Trophoblast cell (in vitro differentiated cells and primary cell): Measurements from ENCODE around the gene LRRC73.
"Not testable (repeated sequence)": the region's sequence is repeated elsewhere in the genome, so short reads cannot be mapped to it uniquely, and the experiment has no call there.

Experiments used
- DNase-seq, 2 donors: peaks; one replicate each; pipeline ENCODE4 v3.0.0-alpha.2; 2016
- H2AFZ ChIP-seq: 2 replicates; pipeline ENCODE4 v1.6.1; 2013; ENCODE audit warnings: low read length, moderate library complexity, mild to moderate bottlenecking; ENCODE audit not compliant: insufficient read depth, poor library complexity
- H2AK5ac ChIP-seq: 2 replicates; pipeline ENCODE4 v1.6.1; 2013; ENCODE audit warnings: mild to moderate bottlenecking, low read length
- H2BK120ac ChIP-seq: 2 replicates; pipeline ENCODE4 v1.6.1; 2013; ENCODE audit warnings: low read length, mild to moderate bottlenecking, moderate library complexity; ENCODE audit not compliant: insufficient read depth, poor library complexity
- H2BK12ac ChIP-seq: 2 replicates; pipeline ENCODE4 v1.6.1; 2013; ENCODE audit warnings: mild to moderate bottlenecking, low read length, moderate library complexity
- H2BK5ac ChIP-seq: 2 replicates; pipeline ENCODE4 v1.6.1; 2013; ENCODE audit warnings: low read length, low read depth, moderate library complexity, mild to moderate bottlenecking; ENCODE audit not compliant: poor library complexity
- H3K14ac ChIP-seq: 2 replicates; pipeline ENCODE4 v1.6.1; 2013; ENCODE audit warnings: mild to moderate bottlenecking, low read length
- H3K18ac ChIP-seq: 2 replicates; pipeline ENCODE4 v1.6.1; 2013; ENCODE audit warnings: mild to moderate bottlenecking, low read length
- H3K23ac ChIP-seq: 2 replicates; pipeline ENCODE4 v1.6.1; 2013; ENCODE audit warnings: low read length
- H3K27ac ChIP-seq: 2 replicates; pipeline ENCODE4 v1.5.1; 2013; ENCODE audit warnings: low read depth, mild to moderate bottlenecking, inconsistent platforms, low read length, moderate library complexity
- H3K27me3 ChIP-seq: 2 replicates; pipeline ENCODE4 v1.6.1; 2013; ENCODE audit warnings: inconsistent platforms, mild to moderate bottlenecking, low read length, moderate library complexity; ENCODE audit not compliant: insufficient read depth
- H3K36me3 ChIP-seq, 2 experiments: 1 replicate in 1 of 2; 2 replicates in 1 of 2; pipeline ENCODE4 v1.6.1; 2013; ENCODE audit warnings: low read length in 2 of 2, mild to moderate bottlenecking in 2 of 2, moderate library complexity in 1 of 2; ENCODE audit not compliant: insufficient read depth in 2 of 2, control insufficient read depth in 1 of 2
- H3K4ac ChIP-seq: 2 replicates; pipeline ENCODE4 v1.6.1; 2013; ENCODE audit warnings: low read depth, mild to moderate bottlenecking, low read length, moderate library complexity
- H3K4me1 ChIP-seq, 2 experiments: 1 replicate in 1 of 2; 2 replicates in 1 of 2; pipeline ENCODE4 v1.6.1; 2013; ENCODE audit warnings: low read length in 2 of 2, mild to moderate bottlenecking in 2 of 2, moderate library complexity in 1 of 2; ENCODE audit not compliant: insufficient read depth in 2 of 2, control insufficient read depth in 1 of 2
- H3K4me2 ChIP-seq: 2 replicates; pipeline ENCODE4 v1.6.1; 2013; ENCODE audit warnings: inconsistent platforms, mild to moderate bottlenecking, low read length, moderate library complexity
- H3K4me3 ChIP-seq: 2 replicates; pipeline ENCODE4 v1.5.1; 2013; ENCODE audit warnings: mild to moderate bottlenecking, low read depth, low read length, inconsistent platforms
- H3K79me1 ChIP-seq: one replicate; pipeline ENCODE4 v1.6.1; 2013; ENCODE audit warnings: low read length
- H3K79me2 ChIP-seq: 2 replicates; pipeline ENCODE4 v1.6.1; 2013; ENCODE audit warnings: low read length, mild to moderate bottlenecking; ENCODE audit not compliant: control insufficient read depth, insufficient read depth, poor library complexity
- H3K9ac ChIP-seq: 2 replicates; pipeline ENCODE4 v1.6.1; 2013; ENCODE audit warnings: mild to moderate bottlenecking, low read length
- H3K9me3 ChIP-seq: 2 replicates; pipeline ENCODE4 v1.6.1; 2013; ENCODE audit warnings: low read depth, mild to moderate bottlenecking, control low read depth, inconsistent platforms, low read length; ENCODE audit not compliant: insufficient read depth
- H4K12ac ChIP-seq: 2 replicates; pipeline ENCODE4 v1.6.1; 2013; ENCODE audit warnings: low read depth, mild to moderate bottlenecking, low read length, moderate library complexity
- H4K8ac ChIP-seq: 2 replicates; pipeline ENCODE4 v1.6.1; 2013; ENCODE audit warnings: low read depth, mild to moderate bottlenecking, low read length, moderate library complexity
- H4K91ac ChIP-seq: one replicate; pipeline ENCODE4 v1.6.1; 2013; ENCODE audit warnings: low read depth, mild to moderate bottlenecking, low read length, moderate library complexity
- WGBS: extraction: QIAGEN DNeasy Blood & Tissue Kit; methylation state at CpG from one replicate; pipeline ENCODE4 v1.1.7; 2013; ENCODE audit warnings: missing lambda C conversion rate; ENCODE audit not compliant: insufficient read length, insufficient coverage; ENCODE audit errors: extremely low coverage; 5-methylcytosine and 5-hydroxymethylcytosine counted together

The LRRC73 gene

GRCh38 chr6:43467752-43468151 is 42.4 kb downstream of the LRRC73 start:
- Histone ChIP-seq H3K36me3 (no peaks in the 10 kb centered on the region), H2BK120ac (no peak overlapping the region), H3K27me3 (no peaks in the 10 kb centered on the region), H2BK5ac (no peak overlapping the region), H4K12ac (no peak overlapping the region), H3K23ac (no peak overlapping the region), H3K18ac (no peak overlapping the region), H3K4me2 (no peak overlapping the region), H3K9me3 (no peaks in the 10 kb centered on the region), H2AK5ac (no peak overlapping the region), H3K4ac (no peak overlapping the region), H2BK12ac (no peak overlapping the region), H3K79me1 (no peaks in the 10 kb centered on the region), H3K4me3 (no peak overlapping the region), H3K79me2 (no peaks in the 10 kb centered on the region), H3K27ac (no peak overlapping the region), H3K4me1 (peaks cover 5 to 10% of the 10 kb centered on the region in 2 experiments), H2AFZ (no peak overlapping the region), H3K9ac (no peak overlapping the region), H3K14ac (no peak overlapping the region), H4K8ac (no peak overlapping the region), H4K91ac (no peak overlapping the region)
- DNase-seq, result peak; percentile 93
- WGBS, result no CpG with 5 or more reads among the region's 4 CpGs

GRCh38 chr6:43467265-43467664 is 42.9 kb downstream of the LRRC73 start:
- H3K4me2 ChIP-seq, H4K8ac ChIP-seq, H3K4ac ChIP-seq, H3K14ac ChIP-seq, H3K79me1 ChIP-seq, H3K36me3 ChIP-seq, H3K4me1 ChIP-seq, H4K91ac ChIP-seq, H2AFZ ChIP-seq, H3K27ac ChIP-seq, H3K23ac ChIP-seq, H2BK12ac ChIP-seq, H3K4me3 ChIP-seq, H4K12ac ChIP-seq, H3K18ac ChIP-seq, H3K27me3 ChIP-seq, H3K79me2 ChIP-seq, DNase-seq, H2BK120ac ChIP-seq, H2BK5ac ChIP-seq, H3K9ac ChIP-seq, H3K9me3 ChIP-seq, H2AK5ac ChIP-seq: not testable (repeated sequence)
- no CpG with 5 or more reads among the region's 5 CpGs for WGBS

- H3K27ac ChIP-seq, result no peak overlapping the region
- no peak overlapping the region for H3K23ac ChIP-seq
- no peak overlapping the region for H3K14ac ChIP-seq
- no peak overlapping the region for H2BK5ac ChIP-seq
- no peak overlapping the region for H3K4me3 ChIP-seq
- H3K4ac ChIP-seq, result no peak overlapping the region
- no peak overlapping the region for H2AFZ ChIP-seq
- no peak overlapping the region for H2BK12ac ChIP-seq
- no peaks in the 10 kb centered on the region for H3K79me1 ChIP-seq
- no peak overlapping the region for H4K12ac ChIP-seq
- H2AK5ac ChIP-seq, result no peak overlapping the region
- DNase-seq, result no peak
- H3K4me2 ChIP-seq, result no peak overlapping the region
- no peak overlapping the region for H2BK120ac ChIP-seq
- no peaks in the 10 kb centered on the region for H3K79me2 ChIP-seq
- H3K18ac ChIP-seq, result no peak overlapping the region
- WGBS, result no CpG with 5 or more reads among the region's 2 CpGs
- H3K27me3 ChIP-seq, result no peaks in the 10 kb centered on the region
- no peak overlapping the region for H4K91ac ChIP-seq
- H3K36me3 ChIP-seq, result no peaks in the 10 kb centered on the region
- no peaks in the 10 kb centered on the region for H3K9me3 ChIP-seq
- no peak overlapping the region for H4K8ac ChIP-seq
- no peak overlapping the region for H3K9ac ChIP-seq
- peaks cover 3 to 10% of the 10 kb centered on the region in 2 experiments for H3K4me1 ChIP-seq
These were observed 44.2 kb downstream of the LRRC73 start for GRCh38 chr6:43465948-43466347.

- Histone ChIP-seq H2AK5ac (no peak overlapping the region), H4K12ac (no peak overlapping the region), H3K79me1 (no peaks in the 10 kb centered on the region), H4K91ac (no peak overlapping the region), H3K9ac (no peak overlapping the region), H4K8ac (no peak overlapping the region), H2AFZ (no peak overlapping the region), H3K27me3 (no peaks in the 10 kb centered on the region), H3K18ac (no peak overlapping the region), H3K4me3 (no peak overlapping the region), H2BK120ac (no peak overlapping the region), H3K23ac (no peak overlapping the region), H3K14ac (no peak overlapping the region), H3K4me2 (no peak overlapping the region), H3K36me3 (no peaks in the 10 kb centered on the region), H2BK5ac (no peak overlapping the region), H3K4ac (no peak overlapping the region), H3K79me2 (no peaks in the 10 kb centered on the region), H3K4me1 (peaks cover under 1 to 7% of the 10 kb centered on the region in 2 experiments), H3K27ac (no peak overlapping the region), H2BK12ac (no peak overlapping the region), H3K9me3 (peaks cover 2% of the 10 kb centered on the region)
- DNase-seq, result no peak
- no CpG with 5 or more reads among the region's 8 CpGs for WGBS
These were observed 45.8 kb downstream of the LRRC73 start for GRCh38 chr6:43464337-43464736.
